Prostate gland (tissue), 2 donors: ENCODE results near the gene RIPOR3. TPM values are rescaled to one million over a fixed set of nuclear protein-coding genes. Genes with fewer than 3 reads are reported as not detected.

Source experiments
- DNase-seq: peaks from one replicate; pipeline ENCODE4 v3.0.0-alpha.2; 2019; ENCODE audit warnings: low spot score
- H3K27ac ChIP-seq, 2 donors: fragments of 200-600 bp; sonication (generic); 2 replicates each; pipeline ENCODE4 v1.5.1; 2017 to 2019
- H3K27me3 ChIP-seq: fragments of 200-600 bp; sonication (generic); replicated peaks from 2 replicates; pipeline ENCODE4 v1.5.1; 2019; ENCODE audit not compliant: insufficient read depth
- H3K36me3 ChIP-seq, 2 donors: fragments of 200-600 bp; sonication (generic); 1 replicate in 1 of 2; 2 replicates in 1 of 2; pipeline versions ENCODE4 v1.5.1 to v1.8.1; 2017 to 2019
- H3K4me1 ChIP-seq: fragments of 200-600 bp; sonication (generic); replicated peaks from 2 replicates; pipeline ENCODE4 v1.5.1; 2019
- H3K4me3 ChIP-seq, 2 donors: fragments of 200-600 bp; sonication (generic); 2 replicates each; pipeline ENCODE4 v1.5.1; 2017 to 2019
- H3K9me3 ChIP-seq: fragments of 200-600 bp; sonication (generic); 2 replicates; pipeline ENCODE4 v1.5.1; 2017
- CTCF ChIP-seq, 4 experiments: fragments of 200-600 bp in 2 of 4; fragments of 450-650 bp in 2 of 4; sonication (generic) in 2 of 4; IDR thresholded peaks; 1 replicate in 3 of 4; 2 replicates in 1 of 4; pipeline ENCODE4 v1.5.1; 2016 to 2019; ENCODE audit warnings: antibody characterized with exemption in 4 of 4, mild to moderate bottlenecking in 2 of 4, moderate library complexity in 2 of 4
- POLR2A ChIP-seq: fragments of 450-650 bp; IDR thresholded peaks from one replicate; pipeline ENCODE4 v1.6.1; 2016; ENCODE audit warnings: antibody characterized with exemption, mild to moderate bottlenecking
- POLR2AphosphoS5 ChIP-seq: sonication (generic); formaldehyde crosslinking; IDR thresholded peaks from one replicate; pipeline ENCODE4 v1.6.1; 2017; ENCODE audit warnings: antibody characterized with exemption
- WGBS: methylation state at CpG from one replicate; pipeline ENCODE4 v1.1.5; 2018; 5-methylcytosine and 5-hydroxymethylcytosine counted together
- intact Hi-C: fragments of 100-400 bp; cut with DNase I; formaldehyde crosslinking; loops from one replicate; pipeline ENCODE4 v1.14.2; 2022
- total RNA-seq, 2 donors: library from RNA; depleted of rRNA; stranded (reverse); fragments of >200 nt; gene quantifications; one replicate each; pipeline ENCODE4 v1.1.0, GENCODE V29; 2016

RIPOR3 gene
- total RNA-seq, 2 donors from 2014 or later = 0.55 to 11.3 TPM

- intact Hi-C loops = no loop called here
- no peaks in the 10 kb centered on the region for H3K27me3 ChIP-seq
- H3K27ac ChIP-seq = no peak overlapping the region
- no peaks in the 10 kb centered on the region for H3K4me1 ChIP-seq
- 86% methylated on average over 6 of the region's 6 CpGs for WGBS
- no peaks in the 10 kb centered on the region for H3K36me3 ChIP-seq
- no peak overlapping the region for H3K4me3 ChIP-seq
- no peaks in the 10 kb centered on the region for H3K9me3 ChIP-seq
- DNase-seq = no peak
- no peak for TF ChIP-seq CTCF (IDR thresholded peaks at IDR 0.05)
- TF ChIP-seq POLR2A = no peak
- no peak for TF ChIP-seq POLR2AphosphoS5
These were observed 31.2 kb downstream of the RIPOR3 start for GRCh38 chr20:50659975-50660670.

GRCh38 chr20:50658804-50659380 lies 32.5 kb downstream of the RIPOR3 start:
- WGBS = 48% methylated on average over 10 of the region's 10 CpGs
- intact Hi-C loops = no loop called here
- no peak for DNase-seq
- Histone ChIP-seq H3K27ac (peak overlapping the region in 1 of 2 donors; percentile 35), H3K4me3 (no peak overlapping the region), H3K36me3 (no peaks in the 10 kb centered on the region), H3K9me3 (no peaks in the 10 kb centered on the region), H3K27me3 (no peaks in the 10 kb centered on the region), H3K4me1 (no peaks in the 10 kb centered on the region)
- TF ChIP-seq POLR2AphosphoS5 = peak; percentile 16
- no peak for TF ChIP-seq POLR2A
- peak in 1 of 4 experiments; percentile 36 for TF ChIP-seq CTCF (IDR thresholded peaks at IDR 0.05)

GRCh38 chr20:50655311-50655880 lies 35.9 kb downstream of the RIPOR3 start:
- 22% methylated on average over 16 of the region's 16 CpGs for WGBS
- no peak for DNase-seq
- Histone ChIP-seq H3K27me3 (no peaks in the 10 kb centered on the region), H3K27ac (peak overlapping the region; percentile 46 to 50), H3K4me1 (no peaks in the 10 kb centered on the region), H3K4me3 (no peak overlapping the region), H3K36me3 (no peaks in the 10 kb centered on the region), H3K9me3 (no peaks in the 10 kb centered on the region)
- intact Hi-C loops = no loop called here
- TF ChIP-seq CTCF (IDR thresholded peaks at IDR 0.05) (no peak), POLR2AphosphoS5 (no peak), POLR2A (no peak)

- H3K4me3 ChIP-seq = no peak overlapping the region
These were observed 36.4 kb downstream of the RIPOR3 start for GRCh38 chr20:50654904-50655303.

More at GRCh38 chr20:50654904-50655303, 36.4 kb downstream of the RIPOR3 start:
- DNase-seq = no peak
- TF ChIP-seq CTCF (IDR thresholded peaks at IDR 0.05) = no peak
- no peak for TF ChIP-seq POLR2A
- no peak for TF ChIP-seq POLR2AphosphoS5
- Histone ChIP-seq H3K27ac (peak overlapping the region; percentile 46 to 50), H3K36me3 (no peaks in the 10 kb centered on the region), H3K27me3 (no peaks in the 10 kb centered on the region), H3K9me3 (no peaks in the 10 kb centered on the region), H3K4me1 (no peaks in the 10 kb centered on the region)
- intact Hi-C loops = no loop called here
- 61% methylated on average over 6 of the region's 6 CpGs for WGBS
